GM21529 (cell line): ENCODE results near the gene SNRPB.

Source experiments
- ATAC-seq: cut with Tn5 transposase; IDR thresholded peaks from one replicate; pipeline ENCODE4 v1.9.1; 2021; ENCODE audit not compliant: unreplicated experiment

The SNRPB gene

DNA sequence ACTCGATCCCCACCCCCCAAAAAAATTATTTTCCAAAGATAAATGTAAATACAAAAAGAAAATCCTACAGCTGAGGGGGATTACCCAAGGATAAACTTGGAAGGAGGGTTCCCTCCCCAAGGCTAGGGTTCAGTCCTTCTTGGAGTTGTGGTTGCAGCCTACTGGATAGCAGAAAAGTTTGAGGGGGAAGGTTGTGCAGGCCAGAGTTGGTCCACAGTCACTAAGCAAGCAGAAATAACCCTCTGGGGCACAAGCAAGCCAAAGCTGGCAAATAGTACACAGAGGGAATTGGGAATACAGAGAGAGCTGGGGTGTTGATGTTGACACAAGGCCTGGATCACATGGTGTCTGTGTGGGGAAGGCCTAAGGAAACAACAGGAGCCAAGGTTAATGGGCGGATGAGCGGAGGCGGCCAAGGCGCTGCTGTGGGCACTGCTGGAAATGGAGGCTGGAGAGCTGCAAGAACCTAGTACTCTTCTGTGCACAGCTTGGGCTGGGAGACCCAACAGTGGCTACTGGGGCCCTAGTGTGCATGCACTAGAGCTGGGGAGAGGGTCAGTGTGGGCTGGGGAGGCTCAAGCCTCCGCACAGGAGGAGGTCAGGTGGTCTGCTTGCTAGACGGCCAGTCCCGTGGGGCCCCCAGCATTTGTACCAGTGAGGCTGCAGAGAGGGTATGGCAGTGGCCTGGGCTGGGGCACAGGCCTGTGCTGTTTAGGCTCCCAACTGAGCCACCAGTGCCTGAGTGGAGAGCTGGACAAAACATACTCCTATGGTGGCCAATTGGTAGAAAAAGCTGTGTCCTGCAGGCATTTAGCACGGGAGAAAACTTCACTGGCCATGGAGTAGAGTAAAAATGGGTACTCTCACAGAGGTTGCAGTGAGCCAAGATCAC lies 5.5 kb upstream of the SNRPB start:
- ATAC-seq = no peak

DNA sequence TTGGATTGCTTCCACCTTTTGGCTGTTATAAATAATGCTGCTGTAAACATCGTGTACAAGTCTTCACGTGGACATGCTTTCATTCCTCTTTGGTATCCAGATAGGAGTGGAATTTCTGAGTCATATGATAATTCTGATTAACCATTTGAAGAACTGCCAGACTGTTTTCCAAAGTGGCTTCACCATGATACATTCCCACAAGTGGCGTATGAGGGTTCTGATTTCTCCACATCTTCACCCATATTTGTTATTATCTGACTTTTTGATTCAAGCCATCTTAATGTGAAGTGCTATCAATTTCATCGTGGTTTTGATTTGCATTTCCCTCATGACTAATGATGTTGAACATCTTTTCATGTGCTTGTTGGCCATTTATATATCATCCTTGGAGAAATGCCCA lies 2.9 kb upstream of the SNRPB start:
- no peak for ATAC-seq

DNA sequence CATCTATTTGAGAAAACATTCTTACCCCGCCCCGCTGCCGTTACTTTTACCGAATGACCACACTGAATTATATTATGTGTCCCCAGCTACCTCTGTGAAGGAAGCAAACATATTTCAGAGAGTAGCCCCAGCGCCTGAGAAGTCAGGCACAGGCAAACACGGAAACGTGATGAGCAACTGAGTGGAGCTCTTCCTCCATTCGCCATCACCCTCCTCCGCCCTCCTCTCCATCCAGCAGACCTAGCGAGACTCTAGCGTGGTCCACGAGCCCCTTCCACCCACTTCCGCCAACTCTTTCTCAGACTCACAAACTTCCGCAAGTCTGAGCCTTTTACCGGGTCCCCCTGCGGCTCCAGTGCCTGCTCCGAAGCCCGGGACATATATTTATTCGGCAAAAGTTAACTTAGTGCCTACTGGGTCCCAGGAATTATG lies 582 bp downstream of the SNRPB start:
- ATAC-seq = peak; percentile 29

DNA sequence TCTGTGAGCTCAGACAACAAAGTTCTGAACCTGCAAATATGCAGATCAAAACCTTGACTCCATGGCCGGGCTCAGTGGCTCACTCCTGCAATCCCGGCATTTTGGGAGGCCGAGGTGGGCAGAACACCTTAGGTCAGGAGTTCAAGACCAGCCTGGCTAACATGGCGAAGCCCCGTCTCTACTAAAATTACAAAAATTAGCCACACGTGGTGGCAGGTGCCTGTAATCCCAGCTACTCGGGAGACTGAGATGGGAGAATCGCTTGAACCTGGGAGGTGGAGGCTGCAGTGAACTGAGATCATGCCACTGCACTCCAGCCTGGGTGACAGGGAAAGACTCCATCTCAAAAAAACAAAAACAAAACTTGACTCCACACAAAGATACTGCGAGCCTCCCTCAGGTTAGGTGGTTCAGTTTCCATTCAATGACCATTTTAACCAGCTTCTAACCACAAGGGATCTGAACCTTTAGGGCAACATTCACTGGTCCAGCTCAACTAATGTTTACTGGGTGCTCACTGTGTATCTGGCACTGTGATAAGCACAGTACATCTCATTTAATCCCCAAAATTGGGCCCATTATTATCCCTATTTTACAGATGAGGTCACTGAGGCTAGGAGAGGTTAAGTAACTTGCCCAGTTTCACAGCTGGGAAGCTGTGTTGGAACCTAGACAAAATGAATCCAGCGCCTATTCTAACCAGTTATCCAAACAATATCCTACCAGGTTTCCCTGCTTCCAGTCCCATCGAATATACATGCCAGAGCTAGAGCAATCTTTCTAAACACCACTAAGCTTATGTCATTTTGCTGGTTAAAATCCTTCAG lies 1.8 kb downstream of the SNRPB start:
- ATAC-seq = no peak

DNA sequence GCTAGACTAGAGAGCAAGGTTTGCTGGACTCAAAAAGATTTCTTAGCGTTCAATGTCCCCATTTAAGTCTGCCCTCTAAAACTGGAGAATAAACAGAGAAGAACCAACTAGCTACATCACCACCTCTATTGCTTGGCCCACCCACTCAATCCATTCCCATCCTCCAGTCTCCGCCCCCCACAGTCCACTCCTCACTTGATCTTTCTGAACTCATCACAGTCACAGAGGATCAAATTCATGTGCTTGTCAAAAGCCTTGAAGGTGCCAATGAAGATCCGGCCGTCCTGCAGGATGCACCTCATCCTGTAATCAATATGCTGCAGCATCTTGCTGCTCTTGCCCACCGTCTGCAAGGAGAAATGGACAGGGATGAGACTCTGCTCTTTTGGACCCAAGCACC lies 3.2 kb downstream of the SNRPB start:
- ATAC-seq = no peak

DNA sequence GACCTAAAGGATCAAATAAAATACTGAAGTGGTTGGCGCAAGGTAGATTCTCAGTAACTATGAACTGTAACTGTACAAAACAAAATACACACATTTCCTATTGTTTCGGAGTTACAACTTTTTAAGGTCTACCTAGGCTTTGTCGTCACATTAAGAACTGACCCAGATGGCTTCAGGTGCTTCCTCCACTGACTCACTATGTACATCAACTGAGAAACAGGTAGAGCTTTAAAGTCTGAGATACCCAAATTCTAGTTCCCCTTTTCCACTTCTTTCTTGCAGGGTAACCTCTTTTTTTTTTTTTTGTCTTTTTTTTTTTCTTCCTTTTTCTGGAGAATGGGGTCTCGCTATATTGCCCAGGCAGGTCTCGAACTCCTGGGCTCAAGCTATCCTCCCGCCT lies 5.5 kb downstream of the SNRPB start:
- ATAC-seq = no peak

DNA sequence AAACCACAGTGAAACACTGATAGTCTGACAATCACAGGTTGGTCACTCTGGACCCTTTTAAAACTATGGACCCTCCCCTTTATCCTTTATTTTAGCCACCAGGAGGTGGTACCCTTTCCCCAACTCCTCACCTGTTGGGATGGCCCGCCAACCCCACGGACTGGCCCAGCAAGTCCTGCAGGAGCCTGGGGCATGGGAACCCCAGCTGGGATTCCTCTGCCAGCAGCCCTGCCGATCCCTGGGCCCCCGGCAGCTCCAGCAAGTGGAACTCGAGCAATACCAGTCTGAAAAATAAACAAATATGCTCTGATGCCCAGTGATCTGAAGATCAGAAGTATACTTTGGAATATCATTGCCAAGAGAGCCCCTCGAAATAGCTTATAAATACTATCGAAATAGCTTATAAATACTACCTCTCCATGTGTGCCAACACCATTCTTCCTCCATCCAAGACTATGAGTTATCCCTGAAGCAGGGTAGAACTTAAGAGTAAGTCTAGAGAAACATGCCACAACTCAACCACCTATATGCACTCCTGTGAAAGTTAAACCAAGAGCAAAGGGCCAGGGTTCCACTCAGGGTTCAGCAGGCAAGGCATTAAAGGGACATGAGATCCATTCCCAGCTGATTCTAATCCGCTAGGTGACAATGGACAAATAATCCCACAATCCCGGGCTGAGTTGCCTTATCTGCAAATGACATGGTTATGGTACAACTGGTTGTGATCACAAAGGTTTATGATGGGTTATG lies 6.8 kb downstream of the SNRPB start:
- ATAC-seq = no peak

DNA sequence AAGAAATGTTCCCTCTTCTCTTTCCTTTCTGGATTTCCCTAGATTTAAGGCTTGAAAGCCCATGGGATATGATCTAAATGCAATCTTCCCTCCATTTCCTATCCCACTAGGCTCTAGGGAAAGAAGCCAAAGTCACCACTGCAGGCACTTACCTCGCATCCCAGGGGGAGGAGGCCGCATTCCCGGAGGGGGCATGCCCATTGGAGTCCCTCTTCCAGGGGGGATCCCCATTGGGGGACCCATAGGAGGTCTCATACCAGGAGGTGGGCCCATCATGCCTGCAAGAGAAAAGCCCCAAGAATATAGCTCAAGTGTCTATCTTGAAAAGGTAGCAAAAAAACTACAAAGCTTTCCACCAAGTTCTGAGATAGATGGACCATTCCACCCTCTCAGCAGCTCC lies 8.1 kb downstream of the SNRPB start:
- ATAC-seq = no peak

DNA sequence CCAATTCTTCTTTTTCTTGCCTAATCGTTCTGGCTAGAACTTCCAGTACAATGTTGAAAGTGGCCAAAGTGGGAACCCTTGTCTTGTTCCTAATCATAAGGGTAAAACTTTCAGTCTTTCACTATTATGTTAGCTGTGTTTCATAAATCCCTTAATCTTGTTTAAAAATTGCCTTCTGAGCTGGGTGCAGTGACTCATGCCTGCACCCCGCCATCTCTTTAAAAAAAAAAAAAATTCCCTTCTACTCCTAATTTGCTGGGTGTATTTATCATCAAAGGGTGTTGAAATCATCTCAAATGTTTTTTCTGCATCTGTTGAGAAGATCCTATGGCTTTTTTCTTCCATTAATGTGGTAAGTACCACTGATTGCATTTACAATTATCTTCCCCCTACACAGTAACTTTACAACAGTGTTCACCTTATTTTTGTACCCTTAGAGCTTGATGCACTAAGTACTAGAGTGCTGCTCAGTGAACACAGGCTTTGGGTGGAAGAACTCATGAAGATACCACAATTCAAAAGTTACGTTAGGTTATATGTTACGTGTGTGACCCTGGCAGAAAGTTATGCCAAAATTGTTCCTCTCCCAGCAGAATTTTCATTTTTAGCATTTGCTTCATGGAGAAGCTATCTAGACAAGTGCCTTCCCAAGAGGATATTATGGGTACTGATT lies 9.7 kb downstream of the SNRPB start:
- ATAC-seq = no peak

DNA sequence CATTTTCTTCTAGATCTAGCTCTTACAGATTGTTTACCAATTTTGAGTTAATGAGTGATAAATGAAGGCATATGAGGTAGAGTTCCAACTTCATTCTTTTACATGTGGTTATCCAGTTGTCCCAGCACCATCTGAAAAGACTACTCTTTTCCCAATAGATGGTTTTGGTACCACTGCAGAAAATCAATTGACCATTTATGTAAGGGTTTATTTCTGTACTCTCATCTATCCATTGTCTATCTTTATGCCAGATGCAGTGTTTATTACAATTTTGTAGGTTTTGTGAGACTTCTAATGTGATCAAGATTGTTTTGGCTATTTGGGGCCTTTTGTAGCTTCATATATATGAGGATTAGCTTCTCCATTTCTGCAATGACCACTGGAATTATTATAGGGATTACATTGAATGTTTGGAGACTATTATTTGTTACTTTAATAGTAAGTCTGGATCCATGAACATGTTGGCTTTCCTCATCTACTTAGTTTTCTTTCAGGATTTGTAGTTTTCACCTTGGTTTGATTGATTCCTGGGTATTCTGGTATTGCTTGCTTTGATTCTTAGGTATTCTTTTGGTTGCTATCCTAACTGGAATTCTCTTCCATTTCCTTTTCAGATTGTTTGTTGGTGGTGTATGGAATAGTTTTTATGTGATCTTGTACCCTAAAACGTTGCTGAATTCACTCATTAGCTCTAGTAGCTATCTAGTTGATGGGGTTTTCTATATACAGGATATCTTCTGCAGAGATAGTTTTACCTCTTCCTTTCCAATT lies 10.4 kb downstream of the SNRPB start:
- ATAC-seq = no peak

DNA sequence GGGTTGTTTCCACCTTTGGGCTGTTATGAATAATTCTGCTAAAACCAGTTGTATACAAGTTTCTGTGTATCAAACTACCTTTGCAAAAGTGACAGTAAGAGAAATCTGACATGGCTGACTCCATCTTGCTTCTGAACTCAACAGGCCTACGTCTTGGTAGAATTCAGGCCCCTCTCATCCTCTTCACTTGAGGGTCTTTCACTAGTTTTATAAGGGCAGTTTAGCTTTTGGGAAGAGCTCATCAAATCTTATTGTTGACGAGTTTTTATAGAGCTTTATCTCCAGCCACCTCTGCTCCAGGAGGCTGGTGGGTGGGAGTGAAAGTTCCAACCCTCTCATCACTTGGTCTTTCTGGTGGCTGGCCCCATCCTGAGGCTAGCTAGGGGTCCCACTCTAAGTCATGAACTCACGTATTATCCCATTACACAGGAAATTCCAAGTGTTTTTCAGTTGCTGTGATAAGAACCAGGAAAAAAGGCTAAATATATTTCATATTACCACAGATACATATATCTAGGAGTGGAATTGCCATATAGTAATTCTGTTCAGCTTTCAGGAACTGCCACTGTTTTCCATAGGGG lies 11.6 kb downstream of the SNRPB start:
- no peak for ATAC-seq

DNA sequence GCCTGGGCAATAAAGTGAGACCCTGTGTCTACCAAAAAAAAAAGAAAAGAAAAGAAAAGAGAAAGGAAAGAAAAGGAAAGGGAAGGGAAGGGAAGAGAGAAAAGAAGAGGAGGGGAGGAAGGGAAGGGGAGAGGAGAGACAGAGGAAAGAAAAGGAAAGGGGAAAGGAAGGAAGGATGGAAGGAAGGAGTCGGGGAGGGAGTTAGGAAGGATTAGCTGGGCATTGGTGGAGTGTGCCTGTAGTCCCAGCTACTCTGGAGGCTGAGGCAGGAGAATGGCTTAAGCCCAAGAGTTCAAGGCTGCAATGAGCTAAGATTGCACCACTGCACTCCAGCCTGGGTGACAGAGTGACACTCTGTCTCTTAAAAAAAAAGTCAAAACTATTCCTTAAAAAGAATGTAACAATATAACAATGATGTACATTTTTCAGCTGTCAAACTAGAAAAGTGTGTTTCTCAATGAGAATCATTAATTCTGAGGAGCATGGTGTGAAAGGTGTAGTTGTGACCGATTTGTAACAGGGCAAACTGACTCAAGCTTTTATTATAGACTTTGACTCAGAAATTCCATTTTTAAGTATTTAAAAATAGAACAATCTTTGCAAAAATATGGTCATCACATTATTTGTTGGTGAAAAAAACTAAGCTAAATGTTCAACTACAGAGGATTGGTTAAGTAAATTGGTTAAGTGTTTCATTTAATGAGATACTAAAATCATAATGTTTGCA lies 14.7 kb downstream of the SNRPB start:
- no peak for ATAC-seq

DNA sequence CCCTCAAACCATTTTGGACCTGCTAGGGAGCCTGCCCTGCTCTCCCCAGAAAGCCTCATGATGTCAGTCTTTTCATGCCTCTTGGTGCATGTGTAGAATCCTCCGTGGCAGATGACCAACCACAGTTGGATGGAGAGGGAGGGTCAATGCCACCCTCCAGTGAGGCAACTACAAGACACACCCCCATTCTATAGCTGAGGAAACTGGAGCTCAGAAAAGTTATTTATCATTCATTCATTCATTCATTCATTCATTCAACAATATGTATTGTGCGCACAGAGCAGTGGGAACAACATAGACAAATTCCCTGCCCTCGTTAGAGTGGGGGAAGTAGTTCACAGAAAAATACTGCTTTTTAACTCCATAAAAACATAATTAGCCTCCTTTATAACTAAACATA lies 16.8 kb downstream of the SNRPB start:
- ATAC-seq = no peak

DNA sequence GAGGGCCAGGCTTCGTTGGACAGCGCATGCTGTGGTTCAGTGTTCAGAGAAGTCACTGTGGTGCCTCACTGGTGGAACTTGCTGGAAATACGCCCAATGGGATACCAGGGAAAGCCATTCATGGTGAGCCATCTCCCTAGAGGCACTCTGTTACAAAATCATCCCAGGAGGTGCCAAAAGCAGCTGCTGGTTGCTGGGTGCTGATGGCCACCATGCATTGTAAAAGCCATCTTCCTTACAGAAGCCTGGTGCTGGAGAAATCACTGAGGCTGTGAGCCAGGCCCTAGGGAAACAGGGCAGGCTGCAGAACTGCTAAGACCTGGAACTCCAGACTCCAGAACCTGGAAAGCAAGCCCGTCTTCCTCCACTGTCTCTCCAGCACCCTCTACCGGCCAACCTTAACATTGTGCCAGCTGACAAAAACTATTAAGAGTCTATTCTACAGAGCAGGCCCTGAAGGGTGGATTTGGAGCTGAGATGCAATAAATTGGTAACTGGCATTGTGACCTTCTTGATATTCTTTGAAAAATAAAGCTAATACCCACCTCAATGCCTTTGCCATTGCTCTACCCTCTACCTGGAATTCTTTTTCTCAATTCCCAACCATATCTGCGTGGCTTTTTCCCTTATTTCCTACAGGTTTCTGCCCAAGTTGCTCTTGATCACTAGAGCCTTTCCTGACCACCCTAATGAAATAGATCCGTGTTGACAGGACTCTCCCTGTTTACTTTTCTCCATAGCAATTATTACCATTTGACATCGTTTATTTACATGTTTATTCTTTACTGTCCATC lies 18.5 kb downstream of the SNRPB start:
- ATAC-seq = no peak

DNA sequence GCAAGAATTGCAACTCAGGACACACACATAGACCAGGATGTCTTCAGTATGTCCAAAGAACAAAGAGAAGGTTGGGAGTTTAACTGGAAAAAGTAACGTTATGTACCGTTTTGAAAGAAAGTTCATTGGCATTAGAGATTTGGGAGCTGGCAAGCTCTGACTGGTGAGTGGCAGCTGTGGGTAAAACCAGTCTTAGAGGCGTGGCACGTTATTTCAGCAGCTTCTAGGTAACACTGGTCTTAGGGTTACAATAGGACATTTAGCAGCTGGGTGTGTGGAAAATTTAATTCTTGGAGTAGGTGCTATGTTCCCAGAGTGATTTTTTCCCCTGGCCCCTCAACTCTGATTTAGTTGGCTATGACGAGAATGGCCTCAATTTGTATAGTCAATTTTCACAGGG lies 19.2 kb downstream of the SNRPB start:
- ATAC-seq = no peak

DNA sequence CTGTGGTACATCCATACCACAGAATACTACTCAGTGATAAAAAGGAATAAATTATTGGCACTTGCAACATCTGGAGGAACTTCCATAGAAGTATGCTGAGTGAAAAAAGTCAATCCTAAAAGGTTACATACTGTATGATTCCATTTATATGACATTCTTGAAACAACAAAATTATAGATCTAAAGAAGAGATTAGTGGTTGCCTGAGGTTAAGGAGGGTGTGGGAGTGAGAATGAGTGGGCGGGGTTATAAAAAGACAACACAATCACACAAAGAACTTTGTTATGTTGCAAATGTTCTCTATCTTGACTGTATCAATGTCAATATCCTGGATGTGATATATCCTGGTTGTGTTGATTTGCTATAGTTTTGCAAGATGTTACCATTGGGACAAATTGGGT lies 21.2 kb downstream of the SNRPB start:
- ATAC-seq = no peak

DNA sequence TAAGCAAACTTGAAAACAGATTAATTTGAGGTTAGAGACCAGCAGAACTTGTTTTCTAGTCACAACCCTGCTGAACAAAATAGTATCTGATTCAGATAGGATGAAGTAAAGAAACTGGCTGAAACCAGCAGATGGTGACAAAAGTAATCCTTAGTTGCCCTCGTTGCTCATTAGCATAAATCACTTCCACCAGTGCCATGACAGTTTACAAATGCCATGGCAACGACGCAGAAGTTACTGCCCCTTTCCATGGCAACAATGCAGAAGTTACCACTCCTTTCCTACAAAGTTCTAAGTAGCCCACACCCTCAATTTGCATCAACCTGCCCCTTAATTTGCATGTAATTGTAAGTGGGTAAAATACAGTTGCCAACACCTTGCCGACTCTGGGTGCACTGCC lies 23.7 kb downstream of the SNRPB start:
- ATAC-seq = no peak

DNA sequence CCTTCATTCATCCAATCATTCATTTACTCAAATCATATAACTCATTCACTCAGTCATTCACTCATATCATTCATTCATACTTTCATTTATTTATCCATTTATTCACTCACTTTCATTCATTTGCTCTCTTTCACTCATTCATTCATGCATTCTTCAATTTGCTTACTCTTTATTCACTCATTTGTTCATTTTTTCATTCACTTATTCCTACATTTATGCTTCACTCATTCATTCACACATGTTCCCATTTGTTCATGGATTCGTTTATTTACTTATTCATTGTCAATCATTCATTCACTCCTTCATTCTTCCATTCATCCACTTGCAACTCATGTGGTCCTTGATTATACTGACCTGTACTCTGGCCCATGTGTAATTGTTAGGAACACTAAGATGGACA lies 39.4 kb downstream of the SNRPB start:
- ATAC-seq = no peak
